Measurements from ENCODE around the gene RIN1.
"Not testable (repeated sequence)": the region's sequence is repeated elsewhere in the genome, so short reads cannot be mapped to it uniquely, and the experiment has no call there.

GRCh38 chr11:66320289-66320688 is 15.9 kb downstream of the RIN1 start:
- not testable (repeated sequence) for TF ChIP-seq CTCF, POLR2A (IDR thresholded peaks at IDR 0.05)
